ENCODE results near the gene SLC12A8. TPM values are rescaled to one million over a fixed set of nuclear protein-coding genes. Genes with fewer than 3 reads are reported as not detected.

Gene SLC12A8
- total RNA-seq, 1 donor from 2014 or later, result 9.1 TPM

DNA sequence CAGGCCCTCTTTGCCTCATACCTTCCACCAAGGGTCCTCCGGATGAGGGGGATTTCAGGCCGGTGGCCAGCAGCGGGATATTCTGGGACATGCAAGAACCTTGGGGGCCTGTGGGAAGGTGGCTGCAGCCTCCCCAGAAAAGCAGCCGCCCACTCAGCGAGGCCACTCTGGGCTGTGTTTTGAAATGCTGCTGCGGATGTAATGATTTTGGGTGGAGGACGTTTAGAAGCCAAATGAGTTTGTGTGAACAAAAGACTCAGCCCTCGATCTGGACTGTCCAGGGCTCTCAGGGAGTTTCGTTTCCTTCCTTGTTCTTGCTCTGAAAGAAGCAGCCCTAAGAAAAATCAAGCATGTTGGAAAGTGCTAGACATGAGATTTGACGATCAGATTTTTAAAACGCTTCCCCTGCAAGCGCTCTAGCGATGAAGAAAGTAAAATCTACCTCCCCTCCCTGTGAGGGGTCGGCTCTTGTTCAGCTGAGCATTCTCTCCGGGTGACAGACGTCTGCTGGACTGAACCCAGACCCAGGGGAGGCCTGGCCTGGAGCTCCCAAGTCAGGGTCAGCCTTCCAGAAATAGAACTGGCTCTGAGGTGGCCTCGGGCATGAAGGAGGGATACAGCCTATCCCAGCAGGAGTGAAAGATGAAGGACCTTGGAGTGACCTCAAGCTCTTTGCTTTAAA, 169.7 kb downstream of the SLC12A8 start:
- Histone ChIP-seq H3K27me3 (ENCODE audit: low read depth) (no peaks in the 10 kb centered on the region), H3K27ac (peak overlapping the region; percentile 86), H3K9me3 (no peaks in the 10 kb centered on the region), H3K4me1 (peaks cover 94% of the 10 kb centered on the region), H3K4me3 (peak overlapping the region; percentile 12), H3K36me3 (peaks cover 7% of the 10 kb centered on the region)
- ATAC-seq (peak; percentile 17 to 28), DNase-seq (no peak)
- intact Hi-C loops (cut with DNase I), result no loop called here
- TF ChIP-seq, protein P1, sequence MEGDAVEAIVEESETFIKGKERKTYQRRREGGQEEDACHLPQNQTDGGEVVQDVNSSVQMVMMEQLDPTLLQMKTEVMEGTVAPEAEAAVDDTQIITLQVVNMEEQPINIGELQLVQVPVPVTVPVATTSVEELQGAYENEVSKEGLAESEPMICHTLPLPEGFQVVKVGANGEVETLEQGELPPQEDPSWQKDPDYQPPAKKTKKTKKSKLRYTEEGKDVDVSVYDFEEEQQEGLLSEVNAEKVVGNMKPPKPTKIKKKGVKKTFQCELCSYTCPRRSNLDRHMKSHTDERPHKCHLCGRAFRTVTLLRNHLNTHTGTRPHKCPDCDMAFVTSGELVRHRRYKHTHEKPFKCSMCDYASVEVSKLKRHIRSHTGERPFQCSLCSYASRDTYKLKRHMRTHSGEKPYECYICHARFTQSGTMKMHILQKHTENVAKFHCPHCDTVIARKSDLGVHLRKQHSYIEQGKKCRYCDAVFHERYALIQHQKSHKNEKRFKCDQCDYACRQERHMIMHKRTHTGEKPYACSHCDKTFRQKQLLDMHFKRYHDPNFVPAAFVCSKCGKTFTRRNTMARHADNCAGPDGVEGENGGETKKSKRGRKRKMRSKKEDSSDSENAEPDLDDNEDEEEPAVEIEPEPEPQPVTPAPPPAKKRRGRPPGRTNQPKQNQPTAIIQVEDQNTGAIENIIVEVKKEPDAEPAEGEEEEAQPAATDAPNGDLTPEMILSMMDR (IDR thresholded peaks at IDR 0.05), result no peak

DNA sequence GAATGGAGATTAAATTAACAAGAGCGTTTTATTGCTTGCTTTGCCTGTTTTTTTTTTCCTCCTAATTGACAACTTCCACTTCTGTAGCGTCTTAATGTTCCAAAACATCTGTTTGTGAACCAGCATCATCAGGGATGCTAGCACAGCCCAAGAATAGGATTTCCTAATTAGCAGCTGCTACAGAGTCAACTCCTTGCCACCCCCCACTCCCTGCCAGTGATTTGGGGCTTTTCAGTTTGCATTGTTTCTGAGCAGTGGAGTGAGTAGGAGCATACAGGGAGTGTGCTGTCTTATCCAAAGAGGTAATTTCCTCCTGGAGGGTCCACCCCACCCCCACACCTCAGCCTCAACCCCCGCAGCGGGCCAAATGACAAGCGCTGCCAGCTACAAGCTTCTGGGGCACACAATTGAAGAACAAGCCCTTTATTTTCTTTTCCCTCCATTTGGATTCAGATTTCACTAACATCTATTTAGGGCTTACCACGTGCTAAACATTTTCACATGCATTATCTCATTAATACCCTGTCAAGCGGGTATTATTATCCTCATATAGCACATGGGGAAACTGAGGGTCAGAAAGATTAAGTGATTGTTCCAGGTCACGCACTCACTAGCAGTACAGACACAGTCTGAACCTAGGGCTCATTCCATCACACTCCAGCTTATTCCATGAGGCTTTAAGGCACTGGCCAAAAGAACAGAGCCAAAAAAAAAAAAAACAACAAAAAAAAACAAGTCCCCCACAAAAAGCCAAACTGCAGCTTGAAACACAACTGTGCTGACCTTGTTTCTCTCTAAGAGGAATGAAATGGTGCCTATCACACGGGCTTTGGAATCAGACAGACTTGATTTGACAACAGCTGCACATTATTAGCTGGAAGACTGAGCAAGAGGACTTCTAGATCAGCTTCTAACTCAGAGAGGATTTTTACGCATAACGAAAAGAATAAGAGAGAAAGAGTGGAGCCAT, 173.1 kb downstream of the SLC12A8 start:
- Histone ChIP-seq H3K4me1 (peaks cover 76% of the 10 kb centered on the region), H3K27me3 (ENCODE audit: low read depth) (no peaks in the 10 kb centered on the region), H3K27ac (peak overlapping the region; percentile 86), H3K9me3 (no peaks in the 10 kb centered on the region), H3K4me3 (no peak overlapping the region), H3K36me3 (no peaks in the 10 kb centered on the region)
- intact Hi-C loops (cut with DNase I), result no loop called here
- DNase-seq (no peak), ATAC-seq (peak; percentile 19 to 47)
- TF ChIP-seq, protein P1 (IDR thresholded peaks at IDR 0.05), result no peak

DNA sequence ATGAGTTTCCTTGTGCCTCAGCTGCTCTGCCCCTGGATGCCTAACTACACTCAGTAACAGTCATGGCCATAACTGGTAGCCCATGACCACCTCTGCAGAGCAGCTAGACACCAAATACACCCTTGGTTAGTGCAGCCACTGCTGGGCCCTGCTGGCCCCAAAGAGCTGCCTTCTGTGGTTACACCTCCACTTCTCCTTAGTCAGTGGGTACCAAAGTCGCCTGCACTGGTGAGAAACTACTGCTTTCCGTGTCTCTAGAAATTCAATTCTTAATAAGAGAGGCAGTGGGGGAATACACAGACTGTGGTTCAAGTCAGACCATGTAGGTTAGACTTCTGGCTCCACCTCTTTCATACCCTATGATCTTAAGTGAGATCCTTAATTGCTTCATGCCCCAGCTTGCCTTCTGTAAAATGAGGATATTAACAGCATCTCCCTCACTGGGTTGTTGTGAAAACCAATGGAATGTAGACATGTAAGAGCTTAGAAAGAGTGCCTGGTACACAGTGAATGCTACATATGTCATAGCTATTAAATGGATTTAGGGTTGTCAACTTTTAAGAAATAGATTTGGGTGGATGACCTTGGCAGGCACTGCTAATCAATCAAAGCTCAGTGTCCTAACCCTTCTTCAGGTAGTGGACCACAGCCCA, 174.9 kb downstream of the SLC12A8 start:
- DNase-seq, result no peak
- Histone ChIP-seq H3K4me3 (no peak overlapping the region), H3K27me3 (ENCODE audit: low read depth) (no peaks in the 10 kb centered on the region), H3K9me3 (no peaks in the 10 kb centered on the region), H3K36me3 (no peaks in the 10 kb centered on the region), H3K4me1 (peaks cover 69% of the 10 kb centered on the region), H3K27ac (no peak overlapping the region)
- ATAC-seq, result no peak
- TF ChIP-seq, protein P1 (IDR thresholded peaks at IDR 0.05), result no peak
- intact Hi-C loops (cut with DNase I), result no loop called here

DNA sequence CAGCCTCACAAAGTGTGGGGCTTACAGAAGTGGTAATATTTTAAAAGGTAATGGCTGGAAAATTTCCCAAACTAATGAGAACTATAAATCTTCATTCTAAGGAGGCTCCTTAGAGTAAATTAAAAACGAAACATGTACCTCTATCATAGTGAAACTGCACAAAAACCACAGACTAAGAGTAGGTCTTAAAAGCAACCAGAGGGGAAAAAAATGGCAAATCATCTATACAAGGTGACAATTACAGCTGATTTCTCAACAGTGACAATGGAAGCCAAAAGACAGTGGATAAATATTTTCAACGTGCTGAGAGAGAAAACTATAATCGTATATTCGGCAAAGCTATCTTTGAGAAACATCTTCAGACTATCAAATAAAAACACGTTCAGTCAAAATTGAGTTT, 177.3 kb downstream of the SLC12A8 start:
- Histone ChIP-seq H3K27me3 (ENCODE audit: low read depth) (no peaks in the 10 kb centered on the region), H3K9me3 (no peaks in the 10 kb centered on the region), H3K36me3 (no peaks in the 10 kb centered on the region), H3K4me1 (peaks cover 63% of the 10 kb centered on the region), H3K4me3 (no peak overlapping the region), H3K27ac (no peak overlapping the region)
- intact Hi-C loops (cut with DNase I), result no loop called here
- TF ChIP-seq, protein P1 (IDR thresholded peaks at IDR 0.05), result no peak
- DNase-seq, result no peak
- ATAC-seq, result no peak

DNA sequence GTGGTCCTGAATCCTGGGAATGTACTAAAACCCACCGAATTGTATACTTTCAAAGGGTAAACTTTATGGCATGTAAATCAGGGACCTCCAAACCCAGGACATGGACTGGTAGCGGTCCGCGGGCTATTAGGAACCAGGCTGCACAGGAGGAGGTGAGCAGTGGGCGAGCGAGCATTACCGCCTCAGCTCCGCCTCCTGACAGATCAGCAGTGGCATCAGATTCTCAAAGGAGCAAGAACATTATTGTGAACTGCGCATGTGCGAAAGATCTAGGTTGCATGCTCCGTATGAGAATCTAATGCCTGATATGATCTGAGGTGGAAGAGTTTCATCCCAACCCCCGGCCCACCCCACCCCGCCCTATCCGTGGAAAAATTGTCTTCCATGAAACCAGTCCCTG, 178.9 kb downstream of the SLC12A8 start:
- no peak for ATAC-seq
- DNase-seq, result no peak

More for the DNA sequence above, 178.9 kb downstream of the SLC12A8 start:
- H3K36me3 ChIP-seq, result peaks cover 8% of the 10 kb centered on the region
- H3K4me3 ChIP-seq, result no peak overlapping the region
- no peaks in the 10 kb centered on the region for H3K9me3 ChIP-seq
- intact Hi-C loops (cut with DNase I), result no loop called here
- TF ChIP-seq, protein P1 (IDR thresholded peaks at IDR 0.05), result no peak
- H3K27ac ChIP-seq, result no peak overlapping the region
- peaks cover 49% of the 10 kb centered on the region for H3K4me1 ChIP-seq
- no peaks in the 10 kb centered on the region for H3K27me3 ChIP-seq (ENCODE audit: low read depth)
